HG03045 (cell line): ENCODE measurements around the gene NPC1L1.

Experiments
- ATAC-seq: cut with Tn5 transposase; IDR thresholded peaks from one replicate; pipeline ENCODE4 v1.9.1; 2021; ENCODE audit warnings: mild to moderate bottlenecking, moderate library complexity; ENCODE audit not compliant: unreplicated experiment

NPC1L1 gene

DNA sequence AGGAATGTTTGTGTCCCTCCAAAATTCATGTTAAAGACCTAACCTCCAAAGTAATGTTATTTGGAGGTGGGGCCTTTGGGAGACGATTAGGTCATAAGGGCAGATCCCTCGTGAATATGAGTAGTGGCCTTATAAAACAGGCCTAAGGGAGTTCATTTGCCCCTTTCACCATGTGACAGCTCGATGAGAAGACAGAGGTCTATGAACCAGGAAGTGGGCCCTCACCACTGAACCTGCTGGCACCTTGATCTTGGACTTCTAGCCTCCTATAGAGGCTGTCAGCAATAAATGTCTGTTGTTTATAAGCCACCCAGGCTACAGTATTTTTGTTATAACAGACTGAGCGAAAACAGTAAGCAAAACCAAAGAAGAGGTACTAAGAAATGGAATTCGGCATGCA, 64.8 kb downstream of the NPC1L1 start:
- ATAC-seq, result no peak

GRCh38 chr7:44473295-44473694, 67.8 kb downstream of the NPC1L1 start:
- no peak for ATAC-seq

- no peak for ATAC-seq
Measured at GRCh38 chr7:44472843-44473242, 68.3 kb downstream of the NPC1L1 start.

DNA sequence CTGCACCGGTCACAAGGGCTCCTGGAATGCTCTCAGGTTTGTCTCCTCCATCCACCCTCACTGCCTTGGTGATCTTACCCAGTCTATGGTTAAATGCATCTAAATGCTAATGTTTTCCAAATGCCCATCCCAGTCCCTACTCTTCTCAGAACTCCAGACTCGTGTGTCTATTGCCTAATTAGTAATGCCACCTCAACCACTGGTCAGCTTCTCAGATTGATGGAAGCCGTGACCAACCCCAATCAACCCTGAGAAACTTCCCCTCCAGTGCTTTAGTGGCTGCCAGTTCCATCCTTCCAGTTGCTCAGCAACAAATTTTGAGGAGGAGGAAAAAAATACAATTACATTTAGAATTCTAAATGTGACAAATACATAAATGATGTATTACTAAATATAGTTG, 69.3 kb downstream of the NPC1L1 start:
- ATAC-seq, result no peak

- no peak for ATAC-seq
Measured at GRCh38 chr7:44471436-44471835, 69.7 kb downstream of the NPC1L1 start.

- ATAC-seq, result no peak
Measured at GRCh38 chr7:44470628-44471245, 70.4 kb downstream of the NPC1L1 start.

DNA sequence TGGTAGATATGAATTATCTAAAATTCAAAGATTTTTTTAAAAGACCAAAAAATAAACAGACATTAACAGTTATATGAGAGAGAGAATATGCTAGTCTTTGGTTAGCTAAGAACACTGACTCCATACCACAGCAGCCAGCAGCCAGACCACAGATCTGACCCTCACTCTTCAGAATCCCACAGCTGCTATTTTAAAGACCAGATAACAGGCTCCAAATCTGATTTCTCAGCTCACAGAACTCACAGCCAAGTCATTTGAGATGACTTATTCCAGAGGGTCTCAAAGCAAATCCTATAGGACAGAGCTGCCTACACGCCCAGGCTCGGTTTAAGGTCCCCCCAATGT, 71.0 kb downstream of the NPC1L1 start:
- no peak for ATAC-seq

GRCh38 chr7:44469461-44470134, 71.5 kb downstream of the NPC1L1 start:
- no peak for ATAC-seq

DNA sequence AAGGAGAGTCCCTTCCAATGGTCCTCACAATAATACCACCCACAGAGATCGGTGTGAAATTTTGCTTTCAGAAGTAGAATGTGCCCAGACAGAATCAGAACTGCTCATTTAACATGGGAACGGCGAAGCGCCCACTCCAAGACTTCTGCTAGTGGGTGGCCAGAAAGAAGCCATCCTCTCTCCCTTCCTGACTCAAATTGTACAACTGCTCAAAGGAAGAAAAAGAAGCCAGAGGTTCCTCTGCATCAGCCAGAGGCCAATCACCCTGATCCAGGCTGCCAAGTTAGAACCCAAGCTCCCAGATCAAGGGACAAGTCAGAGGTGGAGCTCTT, 73.9 kb downstream of the NPC1L1 start:
- no peak for ATAC-seq

GRCh38 chr7:44466300-44467216, 74.6 kb downstream of the NPC1L1 start:
- ATAC-seq, result no peak

DNA sequence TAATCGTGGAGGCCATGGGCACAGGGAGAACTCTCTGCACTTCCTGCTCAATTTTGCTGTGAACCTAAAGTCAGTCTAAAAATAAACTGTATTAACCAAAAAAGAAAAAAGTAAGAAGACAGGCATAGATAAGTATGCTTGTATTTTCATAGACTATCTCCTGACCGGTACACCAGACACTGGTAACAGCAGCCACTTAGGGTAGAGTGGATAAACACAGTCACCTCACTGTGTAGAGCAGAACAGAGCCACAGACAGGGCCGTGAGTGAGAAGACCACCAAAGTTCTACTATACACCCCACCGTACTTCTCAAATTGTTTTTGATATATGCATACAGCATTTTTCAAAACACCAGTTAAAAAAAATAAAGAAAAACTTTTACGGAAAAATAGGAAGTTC, 75.6 kb downstream of the NPC1L1 start:
- no peak for ATAC-seq

DNA sequence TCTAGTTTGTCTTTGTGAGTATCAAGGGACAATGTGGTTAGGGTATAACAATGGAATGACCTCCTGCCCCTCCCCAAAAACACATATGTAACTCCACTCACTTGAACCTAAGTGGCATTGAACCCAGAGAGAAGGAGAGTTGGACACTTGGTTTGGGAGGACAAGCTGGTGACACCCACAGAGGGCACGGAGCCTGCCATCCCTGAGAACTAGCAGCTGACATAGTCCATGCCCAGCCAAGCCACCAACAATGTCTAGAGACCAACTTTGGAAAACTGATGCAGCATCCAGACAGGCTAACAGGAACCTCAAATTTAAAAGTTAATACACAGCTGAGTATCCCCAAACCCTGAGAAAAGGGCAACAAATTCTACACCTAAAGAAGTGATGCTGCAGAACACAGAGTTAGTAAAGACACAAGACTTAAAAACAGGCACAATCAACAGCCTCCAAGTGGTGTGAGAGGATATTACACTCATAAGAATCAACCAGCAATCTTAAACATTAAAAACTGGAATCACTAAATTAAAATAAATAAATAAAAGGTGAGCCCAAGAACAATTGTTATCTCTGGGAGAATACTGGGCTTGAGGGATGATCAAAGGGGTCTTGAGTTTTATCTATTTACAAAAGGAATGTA, 77.8 kb downstream of the NPC1L1 start:
- no peak for ATAC-seq
